Lung microvascular endothelial cell (primary cell): Measurements from ENCODE around the gene CRIM1. TPM values are rescaled to one million over a fixed set of nuclear protein-coding genes. Genes with fewer than 3 reads are reported as not detected.

Source experiments
- DNase-seq, 2 donors: peaks; one replicate each; pipeline versions ENCODE4 v3.0.0 to v3.0.0-alpha.2; 2010; ENCODE audit warnings: low read depth in 2 of 2
- total RNA-seq: library from RNA; depleted of rRNA; stranded (reverse); fragments of >200 nt; gene quantifications from 2 replicates; pipeline ENCODE4 v1.2.1, GENCODE V29; 2014

The CRIM1 gene
- total RNA-seq, 1 donor from 2014 or later = 583 TPM

- no peak for DNase-seq
Observed at GRCh38 chr2:36351291-36351690, 4.3 kb upstream of the CRIM1 start.

GRCh38 chr2:36351736-36352349 lies 3.7 kb upstream of the CRIM1 start:
- peak; percentile 70 to 80 for DNase-seq

- DNase-seq = peak in 1 of 2 donors; percentile 52
Observed at GRCh38 chr2:36352701-36353100, 2.9 kb upstream of the CRIM1 start.

GRCh38 chr2:36354811-36355150 lies 797 bp upstream of the CRIM1 start:
- peak in 1 of 2 donors; percentile 39 for DNase-seq

DNA sequence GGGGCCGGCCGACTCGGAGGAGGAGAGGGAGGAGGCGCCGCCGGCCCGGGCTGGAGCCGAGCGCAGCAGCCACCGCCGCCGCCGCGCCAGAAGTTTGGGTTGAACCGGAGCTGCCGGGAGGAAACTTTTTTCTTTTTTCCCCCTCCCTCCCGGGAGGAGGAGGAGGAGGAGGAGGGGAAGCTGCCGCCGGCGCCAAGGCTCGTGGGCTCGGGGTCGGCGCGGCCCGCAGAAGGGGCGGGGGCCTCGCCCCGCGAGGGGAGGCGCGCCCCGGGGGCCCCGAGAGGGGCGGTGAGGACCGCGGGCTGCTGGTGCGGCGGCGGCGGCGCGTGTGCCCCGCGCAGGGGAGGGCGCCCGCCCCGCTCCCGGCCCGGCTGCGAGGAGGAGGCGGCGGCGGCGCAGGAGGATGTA lies 316 bp downstream of the CRIM1 start:
- no peak for DNase-seq

DNA sequence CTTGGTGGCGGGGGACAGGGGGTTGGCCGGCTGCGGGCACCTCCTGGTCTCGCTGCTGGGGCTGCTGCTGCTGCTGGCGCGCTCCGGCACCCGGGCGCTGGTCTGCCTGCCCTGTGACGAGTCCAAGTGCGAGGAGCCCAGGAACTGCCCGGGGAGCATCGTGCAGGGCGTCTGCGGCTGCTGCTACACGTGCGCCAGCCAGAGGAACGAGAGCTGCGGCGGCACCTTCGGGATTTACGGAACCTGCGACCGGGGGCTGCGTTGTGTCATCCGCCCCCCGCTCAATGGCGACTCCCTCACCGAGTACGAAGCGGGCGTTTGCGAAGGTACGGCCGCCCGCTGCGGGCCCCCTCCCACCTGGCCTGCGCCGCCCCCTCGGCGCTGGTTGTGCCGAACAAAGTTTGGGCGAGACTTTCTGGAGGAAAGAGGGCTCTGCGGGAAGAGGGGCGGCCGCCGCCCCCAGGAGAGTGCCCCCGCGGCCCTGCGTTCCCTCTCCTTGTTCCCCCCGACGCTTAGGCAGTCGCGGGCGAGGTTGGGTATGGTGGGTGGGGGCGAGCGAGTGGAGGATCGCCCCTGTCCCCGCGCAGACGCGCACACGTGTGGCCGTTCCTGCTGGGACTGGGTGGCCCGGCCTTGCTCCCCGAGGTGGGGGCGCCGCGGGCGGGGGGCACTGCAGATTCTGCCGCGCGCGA lies 866 bp downstream of the CRIM1 start:
- DNase-seq = peak; percentile 40 to 44

DNA sequence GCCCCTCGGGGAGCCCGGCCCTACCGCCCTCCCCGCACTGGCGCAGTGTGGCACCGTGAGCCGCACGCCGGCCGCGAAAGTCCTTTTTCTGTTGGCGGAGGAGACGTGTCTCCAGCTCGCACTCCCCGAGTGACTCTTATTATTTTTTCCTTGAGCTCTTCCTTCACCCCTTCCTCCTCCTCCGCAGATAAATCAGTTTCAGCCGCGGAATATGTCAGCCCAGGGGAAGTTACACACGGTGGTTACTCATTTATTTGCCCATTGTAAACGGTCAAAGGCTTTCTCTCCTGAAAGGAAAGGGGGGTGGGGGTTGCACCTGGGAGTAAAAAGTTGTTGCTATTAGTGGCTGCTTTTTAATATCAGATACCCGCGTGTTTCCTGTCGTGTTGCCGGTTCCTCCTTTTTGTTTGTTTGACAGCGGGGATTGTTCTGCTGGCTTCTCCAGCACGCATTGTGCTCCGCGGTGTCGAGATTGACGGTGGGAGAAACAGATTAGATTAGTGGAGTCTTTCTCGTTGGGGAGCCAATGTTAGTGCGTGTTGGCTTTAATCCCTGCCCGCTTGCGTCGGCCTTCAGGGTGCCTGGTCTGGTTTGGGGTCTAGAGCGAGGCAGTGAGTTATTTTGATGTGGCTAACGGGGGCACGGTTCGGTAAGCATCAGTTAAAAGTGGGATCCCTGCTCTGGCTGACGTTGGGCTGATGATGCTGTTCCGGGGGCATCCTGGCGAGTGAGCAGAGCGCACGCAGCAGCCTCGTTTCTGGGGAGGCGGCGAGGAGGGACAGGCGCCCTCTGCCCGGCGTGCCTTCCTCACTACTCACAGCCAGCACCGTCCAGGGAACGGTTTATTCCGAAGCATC lies 1.6 kb downstream of the CRIM1 start:
- peak; percentile 76 to 92 for DNase-seq

DNA sequence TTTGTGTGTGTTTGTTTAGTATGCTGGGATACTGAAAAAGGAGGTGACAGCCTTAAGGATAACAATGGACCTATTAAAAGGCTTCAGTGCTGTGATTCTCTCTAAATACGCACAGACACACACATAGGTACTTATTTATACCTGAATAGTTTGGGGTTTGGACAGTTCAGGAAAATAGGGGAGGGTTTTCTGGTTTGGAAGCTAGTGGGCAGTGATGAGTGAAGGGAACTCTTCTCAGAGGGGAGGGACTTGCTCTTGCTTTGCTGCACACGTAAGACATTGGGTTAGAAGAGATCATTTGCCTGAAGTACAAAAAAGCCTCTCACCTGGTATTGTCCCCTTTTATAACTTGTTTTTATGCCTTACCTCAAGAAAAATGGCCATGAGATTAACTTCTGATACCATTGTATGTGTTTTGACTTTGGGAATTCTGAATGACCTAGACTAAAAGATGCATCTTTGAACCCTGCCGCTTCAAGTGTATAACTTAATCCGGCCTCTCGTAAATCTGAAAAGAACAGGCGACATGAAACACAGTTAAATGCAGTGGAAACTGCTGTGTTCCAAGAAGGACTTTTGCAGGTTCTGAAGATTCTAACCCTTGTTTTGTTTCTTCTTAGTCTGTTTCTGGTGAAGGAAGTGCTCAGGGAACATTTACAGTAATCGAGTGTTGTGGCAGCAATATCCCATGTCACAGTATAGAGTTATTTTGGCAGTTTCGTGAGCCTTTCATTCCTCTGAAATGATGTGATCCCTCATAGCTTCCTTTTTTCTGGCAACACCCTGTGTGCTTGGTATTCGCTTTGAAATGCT lies 2.5 kb downstream of the CRIM1 start:
- peak; percentile 77 to 81 for DNase-seq

DNA sequence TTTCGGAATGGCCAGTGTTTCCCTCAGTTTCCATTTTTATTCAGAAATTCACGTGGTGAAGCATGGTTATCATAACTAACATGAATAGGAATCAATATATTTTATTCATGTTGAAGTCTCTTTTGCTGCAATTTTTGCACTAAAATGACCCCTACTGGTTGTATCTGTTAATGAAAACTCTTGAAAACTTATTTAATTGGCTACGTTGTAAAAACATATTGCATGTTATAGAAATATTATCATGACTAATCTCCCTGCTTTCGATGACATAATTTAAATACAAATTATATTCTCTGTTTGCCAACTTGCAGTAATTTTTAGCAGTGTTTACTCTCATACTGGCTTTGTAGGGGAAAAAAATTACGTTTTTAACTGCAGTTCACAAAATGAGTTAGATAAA lies 3.5 kb downstream of the CRIM1 start:
- DNase-seq = peak; percentile 33 to 44

GRCh38 chr2:36360063-36360462 lies 4.5 kb downstream of the CRIM1 start:
- DNase-seq = peak; percentile 13 to 39

DNA sequence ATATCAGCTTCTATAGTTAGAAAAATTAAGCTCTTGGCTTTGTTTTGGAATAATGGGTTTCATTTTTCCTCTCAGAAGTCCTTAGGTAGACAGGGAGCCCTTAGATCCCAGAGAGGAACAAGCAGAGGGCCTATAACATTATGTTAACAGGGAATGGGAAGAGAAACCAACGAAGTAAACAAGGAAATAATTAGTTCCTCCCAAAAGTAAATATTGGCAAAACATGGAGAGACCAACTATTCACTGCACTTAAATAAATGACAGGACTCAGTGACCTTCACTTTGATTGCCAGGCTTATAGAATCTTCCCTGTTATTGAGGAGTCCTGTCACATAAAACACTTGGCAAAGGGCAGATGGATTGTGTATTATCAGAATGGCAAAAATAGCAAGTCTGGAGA lies 5.3 kb downstream of the CRIM1 start:
- no peak for DNase-seq

- no peak for DNase-seq
Observed at GRCh38 chr2:36361396-36361795, 5.8 kb downstream of the CRIM1 start.

GRCh38 chr2:36362291-36362690 lies 6.7 kb downstream of the CRIM1 start:
- peak in 1 of 2 donors; percentile 8 for DNase-seq

- DNase-seq = peak in 1 of 2 donors; percentile 2
Observed at GRCh38 chr2:36363085-36363484, 7.5 kb downstream of the CRIM1 start.

- DNase-seq = peak; percentile 10 to 43
Observed at GRCh38 chr2:36366491-36367120, 11.0 kb downstream of the CRIM1 start.

- DNase-seq = peak in 1 of 2 donors; percentile 23
Observed at GRCh38 chr2:36367486-36367885, 11.9 kb downstream of the CRIM1 start.

GRCh38 chr2:36367895-36368353 lies 12.3 kb downstream of the CRIM1 start:
- DNase-seq = peak; percentile 40 to 47

GRCh38 chr2:36368438-36368837 lies 12.9 kb downstream of the CRIM1 start:
- peak in 1 of 2 donors; percentile 6 for DNase-seq

DNA sequence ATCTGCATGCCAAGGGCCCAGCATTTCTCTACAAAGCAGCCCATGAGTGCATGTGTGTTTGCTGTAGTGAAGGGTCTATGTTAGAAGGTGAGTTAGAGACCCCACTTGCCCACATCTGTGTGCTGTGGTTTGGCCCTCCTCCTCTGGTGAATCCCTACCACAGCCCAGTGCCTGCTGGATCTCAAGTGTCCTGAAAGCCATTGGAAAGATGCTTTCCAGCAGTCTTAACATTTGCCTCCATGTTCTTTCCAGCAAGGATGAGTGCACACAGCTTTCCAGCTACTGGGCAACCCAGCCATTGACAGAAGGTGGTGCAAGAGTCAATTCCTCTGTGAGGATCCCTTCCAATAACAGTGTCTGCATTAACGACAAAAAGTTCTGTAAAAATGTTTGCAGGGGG lies 13.6 kb downstream of the CRIM1 start:
- DNase-seq = peak; percentile 9 to 11

DNA sequence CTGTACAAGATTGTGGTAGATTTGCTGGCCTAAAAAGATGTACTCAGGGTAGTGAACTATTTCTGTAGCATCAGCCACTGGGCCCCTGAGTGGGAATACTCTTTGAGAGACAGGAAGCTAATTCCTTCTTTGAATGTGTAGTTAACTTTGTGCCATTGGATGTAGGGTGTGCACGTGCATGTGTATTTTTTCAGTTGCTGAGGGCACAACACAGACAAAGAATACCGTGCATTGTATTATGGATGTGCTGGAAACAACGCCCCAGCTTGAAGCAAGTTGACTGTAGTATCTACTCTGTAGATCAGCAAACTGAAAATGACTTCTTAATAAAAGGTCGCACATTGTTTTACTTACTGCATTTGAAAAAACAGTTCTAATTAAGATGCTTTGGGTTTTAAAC lies 14.1 kb downstream of the CRIM1 start:
- peak; percentile 47 to 61 for DNase-seq

GRCh38 chr2:36370281-36370680 lies 14.7 kb downstream of the CRIM1 start:
- DNase-seq = peak in 1 of 2 donors; percentile 55
